Measurements from ENCODE around the gene CTDP1.

Gene CTDP1

GRCh38 chr18:79788734-79789085 is 109.1 kb downstream of the CTDP1 start:
- in situ Hi-C loops (cut with HindIII; ENCODE audit: low pct_unique_long_range_greater_than_20kb, low sequenced_read_pairs), result no loop called here
- no peak for TF ChIP-seq JUND (IDR thresholded peaks at IDR 0.05; ENCODE audit: low read depth)
- no peak for DNase-seq (ENCODE audit: low read depth in 1 of 2, low spot score in 1 of 2)

DNA sequence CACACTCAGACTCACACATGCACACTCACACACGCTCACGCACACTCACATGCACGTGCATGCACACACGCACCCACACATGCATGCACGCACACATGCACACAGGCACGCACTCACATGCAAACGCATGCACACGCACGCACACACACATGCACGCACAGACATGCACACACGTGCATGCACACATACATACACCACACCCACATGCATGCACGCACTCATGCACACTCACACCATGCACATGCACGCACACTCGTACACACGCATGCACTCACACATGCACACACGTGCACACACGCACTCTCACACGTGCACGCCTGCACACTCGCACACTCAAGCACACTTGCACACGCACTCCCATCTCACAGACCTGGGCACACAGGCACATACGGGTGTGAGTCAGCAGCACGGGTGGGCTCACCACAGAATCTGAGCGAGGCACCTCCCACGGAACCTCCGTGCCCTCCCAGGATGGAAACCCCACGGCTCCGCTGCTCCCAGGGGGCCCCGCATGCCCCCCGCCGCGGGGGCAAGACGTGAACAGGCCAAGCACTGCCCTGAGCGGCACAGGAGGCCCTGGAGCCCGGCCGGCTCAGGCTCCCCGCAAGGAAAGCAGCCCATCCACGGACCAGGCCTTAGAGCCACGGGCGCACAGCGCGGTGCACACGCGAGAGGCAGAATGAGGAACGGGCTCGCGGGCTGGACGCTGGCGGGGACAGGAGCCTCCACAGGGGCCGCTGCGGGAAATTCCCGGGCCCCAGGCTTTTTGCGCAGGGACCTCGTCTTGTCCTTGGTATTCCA is 109.7 kb downstream of the CTDP1 start:
- DNase-seq (ENCODE audit: low read depth in 1 of 2, low spot score in 1 of 2), result no peak
- in situ Hi-C loops (cut with HindIII; ENCODE audit: low pct_unique_long_range_greater_than_20kb, low sequenced_read_pairs), result no loop called here
- TF ChIP-seq JUND (IDR thresholded peaks at IDR 0.05; ENCODE audit: low read depth), result no peak

GRCh38 chr18:79789901-79790890 is 110.6 kb downstream of the CTDP1 start:
- in situ Hi-C loops (cut with HindIII; ENCODE audit: low pct_unique_long_range_greater_than_20kb, low sequenced_read_pairs), result no loop called here
- no peak for TF ChIP-seq JUND (IDR thresholded peaks at IDR 0.05; ENCODE audit: low read depth)
- DNase-seq (ENCODE audit: low read depth in 1 of 2, low spot score in 1 of 2), result no peak

- TF ChIP-seq JUND (IDR thresholded peaks at IDR 0.05; ENCODE audit: low read depth), result no peak
- peak; percentile 23 to 38 for DNase-seq (ENCODE audit: low read depth in 1 of 2, low spot score in 1 of 2)
- in situ Hi-C loops (cut with HindIII; ENCODE audit: low pct_unique_long_range_greater_than_20kb, low sequenced_read_pairs), result no loop called here
Observed at GRCh38 chr18:79790996-79791972, 111.7 kb downstream of the CTDP1 start.

DNA sequence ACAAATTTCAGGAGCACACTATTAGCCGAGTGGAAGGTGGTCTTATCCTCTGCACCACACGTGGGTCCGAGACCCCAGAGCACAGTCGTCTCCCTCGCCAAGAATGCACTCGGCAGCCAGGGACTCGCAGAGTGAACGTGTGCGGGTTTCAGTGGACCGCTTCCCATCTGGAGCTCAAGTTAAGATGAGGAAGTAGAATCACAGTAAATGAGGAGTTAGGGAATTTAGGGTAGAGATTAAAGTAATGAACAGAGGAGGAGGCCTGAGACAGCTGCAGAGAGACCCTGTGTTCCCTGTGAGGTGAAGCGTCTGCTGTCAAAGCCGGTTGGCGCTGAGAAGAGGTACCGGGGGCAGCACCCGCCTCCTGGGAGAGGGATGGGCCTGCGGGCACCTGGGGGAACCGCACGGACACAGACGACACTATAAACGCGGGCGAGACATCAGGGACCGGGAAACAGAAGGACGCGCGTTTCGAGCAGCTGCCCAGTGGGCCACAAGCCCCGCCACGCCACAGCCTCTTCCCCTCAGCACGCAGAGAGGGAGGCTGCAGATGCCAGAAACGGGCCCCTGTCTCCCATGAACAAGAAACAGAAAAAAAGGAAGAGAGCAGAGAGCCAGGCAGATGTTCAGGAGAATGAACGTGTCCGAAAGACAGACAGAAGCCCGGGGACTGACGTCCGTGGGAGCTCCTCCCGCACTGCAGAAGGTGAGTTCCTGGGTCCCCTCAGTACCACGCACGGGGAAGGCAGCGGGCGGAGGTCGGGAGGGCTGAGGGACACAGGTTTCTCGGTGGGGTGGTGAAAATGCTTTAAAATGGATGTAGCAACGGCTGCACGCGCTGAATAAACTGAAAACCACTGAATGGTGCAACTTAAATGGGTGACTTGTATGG is 112.7 kb downstream of the CTDP1 start:
- DNase-seq (ENCODE audit: low read depth in 1 of 2, low spot score in 1 of 2), result no peak
- no peak for TF ChIP-seq JUND (IDR thresholded peaks at IDR 0.05; ENCODE audit: low read depth)

GRCh38 chr18:79792988-79793355 is 113.4 kb downstream of the CTDP1 start:
- in situ Hi-C loops (cut with HindIII; ENCODE audit: low pct_unique_long_range_greater_than_20kb, low sequenced_read_pairs), result no loop called here
- DNase-seq (ENCODE audit: low read depth in 1 of 2, low spot score in 1 of 2), result no peak
- TF ChIP-seq JUND (IDR thresholded peaks at IDR 0.05; ENCODE audit: low read depth), result no peak

More for the DNA sequence above, 112.7 kb downstream of the CTDP1 start:
- in situ Hi-C loops (cut with HindIII; ENCODE audit: low pct_unique_long_range_greater_than_20kb, low sequenced_read_pairs), result no loop called here

- no peak for DNase-seq (ENCODE audit: low read depth in 1 of 2, low spot score in 1 of 2)
- in situ Hi-C loops (cut with HindIII; ENCODE audit: low pct_unique_long_range_greater_than_20kb, low sequenced_read_pairs), result no loop called here
- no peak for TF ChIP-seq JUND (IDR thresholded peaks at IDR 0.05; ENCODE audit: low read depth)
Observed at GRCh38 chr18:79794846-79795245, 115.2 kb downstream of the CTDP1 start.

- TF ChIP-seq JUND (IDR thresholded peaks at IDR 0.05; ENCODE audit: low read depth), result no peak
- in situ Hi-C loops (cut with HindIII; ENCODE audit: low pct_unique_long_range_greater_than_20kb, low sequenced_read_pairs), result no loop called here
- no peak for DNase-seq (ENCODE audit: low read depth in 1 of 2, low spot score in 1 of 2)
Observed at GRCh38 chr18:79795446-79795845, 115.8 kb downstream of the CTDP1 start.

GRCh38 chr18:79796016-79796415 is 116.4 kb downstream of the CTDP1 start:
- no peak for TF ChIP-seq JUND (IDR thresholded peaks at IDR 0.05; ENCODE audit: low read depth)
- in situ Hi-C loops (cut with HindIII; ENCODE audit: low pct_unique_long_range_greater_than_20kb, low sequenced_read_pairs), result no loop called here
- DNase-seq (ENCODE audit: low read depth in 1 of 2, low spot score in 1 of 2), result no peak

DNA sequence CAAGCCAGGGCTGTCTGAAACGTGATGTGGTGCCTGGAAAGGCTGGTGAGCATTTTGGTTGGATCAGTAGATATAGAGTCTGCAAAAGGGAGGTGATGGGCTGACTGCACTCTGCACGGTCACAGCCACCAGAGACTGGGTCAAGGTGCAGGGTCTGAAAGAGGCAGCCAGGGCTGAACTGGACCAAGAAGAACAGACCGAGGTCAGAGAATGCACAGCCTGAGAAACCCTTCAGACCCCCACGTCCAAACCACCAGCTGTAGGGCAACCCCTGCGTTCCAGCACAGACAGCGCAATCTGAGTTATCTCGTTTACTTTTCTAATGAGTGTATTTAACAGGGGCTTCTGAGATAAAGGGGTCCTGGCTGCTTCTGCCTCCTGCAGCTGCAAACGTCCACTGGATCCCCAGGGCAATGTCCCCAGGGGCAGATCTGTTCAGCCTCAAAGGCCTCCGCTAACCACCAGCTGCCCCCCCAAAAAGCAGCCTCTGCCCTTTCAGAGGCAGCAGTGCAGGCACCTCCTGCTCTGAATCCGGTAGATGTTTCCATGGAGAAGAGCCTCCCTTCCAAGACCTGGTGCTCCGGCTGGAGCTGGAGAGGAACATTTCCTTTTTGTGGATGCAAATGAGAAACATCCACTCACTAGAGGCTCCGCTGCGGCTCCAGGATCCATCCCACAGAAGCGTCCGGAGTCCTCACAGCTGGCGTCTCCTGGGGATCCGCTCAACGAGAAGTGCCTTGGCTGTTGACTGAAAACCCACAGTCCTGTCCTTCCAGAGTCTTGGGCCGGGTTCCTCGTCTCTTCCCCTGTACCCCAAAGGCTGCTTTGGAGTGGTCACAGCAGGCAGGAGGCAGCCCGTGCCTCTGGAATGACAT is 117.2 kb downstream of the CTDP1 start:
- DNase-seq (ENCODE audit: low read depth in 1 of 2, low spot score in 1 of 2), result peak in 1 of 2 experiments; percentile 6
- in situ Hi-C loops (cut with HindIII; ENCODE audit: low pct_unique_long_range_greater_than_20kb, low sequenced_read_pairs), result no loop called here
- no peak for TF ChIP-seq JUND (IDR thresholded peaks at IDR 0.05; ENCODE audit: low read depth)

All from T47D (cell line).